Stimulated activated CD8-positive, alpha-beta memory T cell treated with anti-CD3 and anti-CD28 coated beads, Interleukin-15, amount 100 ng/mL, for 48 hours (primary cell): ENCODE results near the gene PRELP.

ENCODE experiments used
- DNase-seq, 2 donors: peaks; one replicate each; pipeline ENCODE4 v3.0.0-alpha.2; 2020; ENCODE audit warnings: low read depth in 2 of 2

The PRELP gene

GRCh38 chr1:203477748-203478147, 2.1 kb downstream of the PRELP start:
- no peak for DNase-seq

- no peak for DNase-seq
Observed at GRCh38 chr1:203478231-203478630, 2.6 kb downstream of the PRELP start.

- no peak for DNase-seq
Observed at GRCh38 chr1:203478986-203479385, 3.4 kb downstream of the PRELP start.

- DNase-seq = no peak
Observed at GRCh38 chr1:203479646-203480045, 4.0 kb downstream of the PRELP start.

- no peak for DNase-seq
Observed at GRCh38 chr1:203480084-203480483, 4.5 kb downstream of the PRELP start.

- peak; percentile 21 to 23 for DNase-seq
Observed at GRCh38 chr1:203480525-203481084, 5.0 kb downstream of the PRELP start.

GRCh38 chr1:203481196-203481595, 5.6 kb downstream of the PRELP start:
- DNase-seq = no peak

- DNase-seq = no peak
Observed at GRCh38 chr1:203486618-203487370, 11.2 kb downstream of the PRELP start.

GRCh38 chr1:203488539-203488938, 12.9 kb downstream of the PRELP start:
- DNase-seq = no peak

- DNase-seq = no peak
Observed at GRCh38 chr1:203490607-203491006, 15.0 kb downstream of the PRELP start.

GRCh38 chr1:203491664-203492063, 16.1 kb downstream of the PRELP start:
- no peak for DNase-seq

- DNase-seq = no peak
Observed at GRCh38 chr1:203492082-203492747, 16.6 kb downstream of the PRELP start.

- DNase-seq = no peak
Observed at GRCh38 chr1:203492748-203493130, 17.1 kb downstream of the PRELP start.

GRCh38 chr1:203493901-203494300, 18.3 kb downstream of the PRELP start, which contains the start of gene OPTC:
Gene OPTC (plus strand): TSS chr1:203494153. CDS start chr1:203496006, 1,853 bp downstream.
- no peak for DNase-seq

GRCh38 chr1:203495845-203496244, 20.2 kb downstream of the PRELP start:
- DNase-seq = no peak

- no peak for DNase-seq
Observed at GRCh38 chr1:203497269-203497777, 21.7 kb downstream of the PRELP start.

GRCh38 chr1:203499643-203500278, 24.2 kb downstream of the PRELP start:
- no peak for DNase-seq

- no peak for DNase-seq
Observed at GRCh38 chr1:203500279-203500678, 24.7 kb downstream of the PRELP start.

- DNase-seq = no peak
Observed at GRCh38 chr1:203503836-203504235, 28.2 kb downstream of the PRELP start.

- peak; percentile 38 to 39 for DNase-seq
Observed at GRCh38 chr1:203504400-203505250, 29.0 kb downstream of the PRELP start.

- DNase-seq = no peak
Observed at GRCh38 chr1:203505526-203506204, 30.1 kb downstream of the PRELP start.
